Thoracic aorta (tissue), 2 donors: Measurements from ENCODE around the gene NUBP1. TPM values are rescaled to one million over a fixed set of nuclear protein-coding genes. Genes with fewer than 3 reads are reported as not detected.

Source experiments
- ATAC-seq: fragments of 150-250 bp; one replicate; pipeline ENCODE4 v1.8.0; 2017; ENCODE audit warnings: low read depth; ENCODE audit not compliant: insufficient number of reproducible peaks, low FRiP score
- DNase-seq: peaks from one replicate; pipeline ENCODE4 v3.0.0-alpha.2; 2020; ENCODE audit warnings: low spot score
- H3K27ac ChIP-seq, 2 donors: fragments of 200-600 bp; sonication (generic); 1 replicate in 1 of 2; 2 replicates in 1 of 2; pipeline ENCODE4 v1.5.1; 2016; ENCODE audit warnings: mild to moderate bottlenecking in 2 of 2, moderate library complexity in 2 of 2
- H3K27me3 ChIP-seq: fragments of 200-600 bp; sonication (generic); replicated peaks from 2 replicates; pipeline ENCODE4 v1.6.0; 2016; ENCODE audit warnings: mild to moderate bottlenecking; ENCODE audit not compliant: insufficient read depth
- H3K36me3 ChIP-seq: fragments of 200-600 bp; sonication (generic); one replicate; pipeline ENCODE4 v1.5.1; 2016
- H3K4me1 ChIP-seq, 2 donors: fragments of 200-600 bp; sonication (generic); 1 replicate in 1 of 2; 2 replicates in 1 of 2; pipeline versions ENCODE4 v1.5.1 to v1.6.0; 2016; ENCODE audit warnings: low read depth in 2 of 2, mild to moderate bottlenecking in 1 of 2; ENCODE audit not compliant: control insufficient read depth in 1 of 2
- H3K4me3 ChIP-seq: fragments of 200-600 bp; sonication (generic); 2 replicates; pipeline ENCODE4 v1.5.1; 2016; ENCODE audit warnings: mild to moderate bottlenecking
- H3K9me3 ChIP-seq: fragments of 200-600 bp; sonication (generic); 2 replicates; pipeline ENCODE4 v1.5.1; 2016
- total RNA-seq, 2 donors: library from RNA; depleted of rRNA; stranded (reverse); fragments of >200 nt; gene quantifications; one replicate each; pipeline versions ENCODE4 v1.1.0 to v1.2.3, GENCODE V29; 2016
- TF ChIP-seq, protein P1 (sequence below): fragments of 200-600 bp; sonication (generic); IDR thresholded peaks from one replicate; pipeline ENCODE4 v1.5.1; 2019; ENCODE audit warnings: antibody characterized with exemption

NUBP1 gene
- total RNA-seq, 2 donors from 2014 or later = 19.0 to 19.2 TPM

DNA sequence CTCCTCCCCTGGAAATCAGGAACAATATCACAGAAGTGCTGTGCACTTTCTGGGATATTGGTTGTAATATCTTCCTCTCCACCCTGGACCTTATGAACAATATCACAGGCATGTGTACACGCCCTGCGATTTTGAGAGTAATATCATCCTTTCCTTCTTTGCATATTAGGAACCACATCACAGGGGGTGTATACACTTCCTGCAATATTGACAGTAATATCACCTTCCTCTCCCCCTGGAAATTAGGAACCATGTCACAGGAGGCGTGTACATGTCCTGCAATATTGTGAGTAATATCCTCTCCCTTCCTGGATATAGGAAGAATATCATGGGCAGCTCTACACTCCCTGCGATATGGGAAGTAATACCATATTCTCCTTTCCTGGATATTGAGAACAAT is 34.7 kb upstream of the NUBP1 start:
- DNase-seq = no peak
- no peak for ATAC-seq
- Histone ChIP-seq H3K9me3 (no peaks in the 10 kb centered on the region), H3K27me3 (no peaks in the 10 kb centered on the region), H3K4me3 (no peak overlapping the region), H3K4me1 (no peaks in the 10 kb centered on the region), H3K27ac (no peak overlapping the region), H3K36me3 (no peaks in the 10 kb centered on the region)
- TF ChIP-seq, protein P1, sequence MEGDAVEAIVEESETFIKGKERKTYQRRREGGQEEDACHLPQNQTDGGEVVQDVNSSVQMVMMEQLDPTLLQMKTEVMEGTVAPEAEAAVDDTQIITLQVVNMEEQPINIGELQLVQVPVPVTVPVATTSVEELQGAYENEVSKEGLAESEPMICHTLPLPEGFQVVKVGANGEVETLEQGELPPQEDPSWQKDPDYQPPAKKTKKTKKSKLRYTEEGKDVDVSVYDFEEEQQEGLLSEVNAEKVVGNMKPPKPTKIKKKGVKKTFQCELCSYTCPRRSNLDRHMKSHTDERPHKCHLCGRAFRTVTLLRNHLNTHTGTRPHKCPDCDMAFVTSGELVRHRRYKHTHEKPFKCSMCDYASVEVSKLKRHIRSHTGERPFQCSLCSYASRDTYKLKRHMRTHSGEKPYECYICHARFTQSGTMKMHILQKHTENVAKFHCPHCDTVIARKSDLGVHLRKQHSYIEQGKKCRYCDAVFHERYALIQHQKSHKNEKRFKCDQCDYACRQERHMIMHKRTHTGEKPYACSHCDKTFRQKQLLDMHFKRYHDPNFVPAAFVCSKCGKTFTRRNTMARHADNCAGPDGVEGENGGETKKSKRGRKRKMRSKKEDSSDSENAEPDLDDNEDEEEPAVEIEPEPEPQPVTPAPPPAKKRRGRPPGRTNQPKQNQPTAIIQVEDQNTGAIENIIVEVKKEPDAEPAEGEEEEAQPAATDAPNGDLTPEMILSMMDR = no peak

DNA sequence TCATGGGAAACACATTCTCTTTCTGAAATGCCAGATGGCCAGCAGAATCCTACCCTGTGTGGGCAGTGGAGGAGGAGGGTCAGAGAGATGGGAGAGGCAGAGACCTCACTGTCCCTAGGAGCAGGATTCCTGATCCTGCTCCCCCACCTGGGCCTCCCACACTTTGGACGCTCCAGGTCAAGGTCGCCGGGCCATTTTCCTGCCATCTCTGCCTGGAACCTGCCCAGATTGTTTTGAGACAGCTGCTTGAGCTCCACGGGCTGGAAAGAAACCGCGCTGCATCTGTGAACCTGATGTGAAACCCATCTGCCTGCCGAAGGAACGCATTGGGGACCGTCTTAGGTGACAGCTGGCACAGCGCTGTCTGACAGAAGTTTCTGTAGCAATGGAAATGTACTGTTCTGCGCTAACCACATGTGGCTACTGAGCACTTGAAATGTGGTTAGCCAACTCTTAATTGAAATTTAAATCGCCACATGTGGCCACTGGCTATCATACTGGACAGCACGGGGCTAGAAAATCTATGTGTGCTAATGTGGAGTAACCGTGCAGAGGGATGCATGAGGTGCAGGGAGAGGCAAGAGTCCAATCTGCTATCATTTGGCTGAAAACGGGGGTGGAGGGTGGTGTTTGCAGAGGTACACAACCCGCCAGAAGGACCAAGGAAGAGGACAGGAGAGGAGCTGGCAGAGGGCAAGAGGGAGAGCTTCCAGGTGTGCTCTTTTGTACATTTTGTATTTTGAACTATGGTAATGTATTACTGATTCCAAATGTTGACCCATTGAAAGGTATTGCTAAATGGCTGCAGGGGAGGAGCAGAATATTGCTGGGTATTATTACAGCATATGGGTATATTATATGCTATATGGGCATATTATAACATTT is 15.4 kb upstream of the NUBP1 start:
- Histone ChIP-seq H3K27me3 (no peaks in the 10 kb centered on the region), H3K27ac (no peak overlapping the region), H3K4me3 (no peak overlapping the region), H3K9me3 (no peaks in the 10 kb centered on the region), H3K4me1 (no peaks in the 10 kb centered on the region), H3K36me3 (no peaks in the 10 kb centered on the region)
- no peak for ATAC-seq
- TF ChIP-seq, protein P1 = no peak
- no peak for DNase-seq

DNA sequence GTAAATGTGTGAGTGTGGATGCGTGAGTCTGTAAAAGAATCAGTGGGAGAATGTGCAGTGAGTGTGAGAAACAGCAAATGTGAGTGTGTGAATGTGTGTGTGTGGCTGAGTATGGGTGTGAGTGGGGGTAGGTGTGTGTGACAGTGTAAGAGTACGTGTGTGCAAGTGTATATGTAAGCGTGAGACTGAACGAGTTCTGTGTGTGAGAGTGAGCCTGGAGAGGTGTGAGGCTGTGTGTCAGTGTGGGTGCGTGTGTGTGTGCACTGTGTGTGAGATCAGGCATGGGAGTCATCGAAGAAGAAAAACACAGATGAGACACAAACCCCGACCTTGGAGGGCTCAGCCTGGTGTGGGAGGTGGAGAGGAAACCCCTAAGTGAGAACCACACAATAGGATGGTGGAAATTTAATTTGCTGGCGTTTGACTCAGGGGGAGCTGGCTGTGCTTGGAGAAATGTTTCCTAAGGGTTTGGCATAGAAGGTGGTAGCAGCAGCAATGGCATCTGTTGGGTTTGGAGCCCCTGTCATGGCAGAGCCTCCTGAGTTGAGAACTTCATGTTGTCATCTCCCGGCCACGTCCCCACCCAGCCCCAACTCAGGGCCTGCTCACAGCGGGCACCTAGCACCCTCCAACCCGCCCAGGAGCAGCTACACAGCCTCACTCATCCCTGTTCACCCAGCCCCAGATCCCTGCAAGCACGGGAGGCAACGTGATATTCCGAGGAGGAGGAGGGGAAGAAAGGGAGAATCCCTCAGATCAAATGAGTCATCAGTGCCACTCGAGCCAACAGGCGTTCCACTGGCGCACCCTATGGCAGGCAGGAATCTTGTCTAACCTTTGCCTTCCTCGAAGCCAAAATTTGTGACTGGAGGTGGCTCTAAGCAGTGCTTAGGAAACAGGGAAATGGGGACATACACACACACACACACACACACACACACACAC is 14.3 kb upstream of the NUBP1 start:
- Histone ChIP-seq H3K4me1 (no peaks in the 10 kb centered on the region), H3K36me3 (no peaks in the 10 kb centered on the region), H3K27me3 (no peaks in the 10 kb centered on the region), H3K27ac (no peak overlapping the region), H3K9me3 (no peaks in the 10 kb centered on the region), H3K4me3 (no peak overlapping the region)
- ATAC-seq = no peak
- DNase-seq = no peak
- TF ChIP-seq, protein P1 = no peak

DNA sequence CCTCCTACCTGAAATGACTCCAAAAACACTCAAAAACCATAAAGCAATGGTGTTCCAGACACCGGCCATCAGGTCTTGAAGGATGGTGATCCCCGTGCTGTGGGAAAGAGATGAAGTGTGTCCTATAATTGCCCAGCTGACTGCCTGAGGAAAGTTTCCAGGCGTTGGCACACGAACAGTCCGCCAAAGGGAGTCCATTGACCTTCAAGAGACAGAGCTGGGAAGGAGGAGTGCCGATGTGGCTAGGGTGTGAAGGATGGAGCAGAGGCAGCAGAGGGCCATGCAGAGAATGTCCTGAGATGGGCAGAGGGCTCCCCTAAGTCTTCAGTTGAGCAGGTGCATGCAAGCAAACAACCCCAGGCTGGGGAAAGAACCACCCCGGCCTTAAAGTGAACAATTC is 11.9 kb upstream of the NUBP1 start:
- Histone ChIP-seq H3K4me3 (no peak overlapping the region), H3K27me3 (no peaks in the 10 kb centered on the region), H3K36me3 (no peaks in the 10 kb centered on the region), H3K9me3 (no peaks in the 10 kb centered on the region), H3K4me1 (peaks cover 0 to 3% of the 10 kb centered on the region in 2 donors), H3K27ac (no peak overlapping the region)
- ATAC-seq (no peak), DNase-seq (no peak)
- TF ChIP-seq, protein P1 = no peak

DNA sequence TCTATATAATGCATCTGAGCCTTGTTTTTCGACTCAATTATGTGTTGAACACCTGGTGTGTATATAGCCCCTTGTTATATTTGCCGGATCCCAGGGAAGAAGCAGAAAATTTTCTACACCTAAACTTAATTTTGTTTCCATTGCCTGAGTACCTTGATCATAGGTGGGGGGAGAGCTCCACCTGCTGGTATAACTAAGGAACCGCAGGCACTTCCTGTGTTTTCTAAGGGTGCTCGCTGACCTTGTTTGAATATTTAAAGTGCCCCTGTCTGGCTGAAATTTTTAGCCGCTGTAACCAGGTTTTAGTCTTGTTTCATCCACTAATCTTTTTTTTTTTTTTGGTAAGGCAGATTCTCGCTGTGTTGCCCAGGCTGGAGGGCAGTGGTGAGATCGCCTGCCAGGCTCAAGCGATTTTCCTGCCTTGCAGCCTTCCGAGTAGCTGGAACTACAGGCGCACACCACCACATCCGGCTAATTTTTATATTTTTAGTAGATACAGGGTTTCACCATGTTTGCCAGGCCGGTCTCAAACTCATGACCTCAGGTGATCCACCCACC is 6.5 kb upstream of the NUBP1 start:
- Histone ChIP-seq H3K4me3 (peak overlapping the region; percentile 28), H3K27ac (peak overlapping the region; percentile 84), H3K27me3 (no peaks in the 10 kb centered on the region), H3K9me3 (no peaks in the 10 kb centered on the region), H3K4me1 (peaks cover 23 to 29% of the 10 kb centered on the region in 2 donors), H3K36me3 (no peaks in the 10 kb centered on the region)
- ATAC-seq = no peak
- TF ChIP-seq, protein P1 = peak; percentile 93
- DNase-seq = no peak
